ENCODE measurements around the gene CDC42BPB.

CDC42BPB gene

GRCh38 chr14:103019826-103020225 lies 37.5 kb downstream of the CDC42BPB start:
- DNase-seq (ENCODE audit: low read depth): no peak

DNA sequence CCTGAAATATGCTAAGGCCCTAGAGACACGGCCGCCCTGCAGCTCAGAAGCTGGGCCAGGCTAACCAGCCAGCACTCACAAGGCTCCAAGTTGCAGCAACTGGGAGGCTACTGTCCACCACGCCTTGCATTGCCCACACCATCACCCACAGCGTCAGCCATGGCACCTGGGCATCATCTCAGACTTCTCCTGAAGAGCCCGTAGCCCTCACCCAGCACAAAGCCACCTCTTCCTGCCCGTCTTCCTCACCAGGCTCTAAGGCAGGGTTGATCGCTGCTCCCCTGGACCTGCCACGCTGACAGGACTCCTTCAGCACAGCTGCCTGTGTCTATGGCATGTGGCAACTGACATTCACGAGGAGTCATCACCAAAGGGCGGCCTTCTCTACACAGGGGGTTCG lies 38.1 kb downstream of the CDC42BPB start:
- DNase-seq (ENCODE audit: low read depth): no peak

- no peak for DNase-seq (ENCODE audit: low read depth)
Observed at GRCh38 chr14:103016594-103016993, 40.8 kb downstream of the CDC42BPB start.

GRCh38 chr14:103016071-103016470 lies 41.3 kb downstream of the CDC42BPB start:
- DNase-seq (ENCODE audit: low read depth): no peak

DNA sequence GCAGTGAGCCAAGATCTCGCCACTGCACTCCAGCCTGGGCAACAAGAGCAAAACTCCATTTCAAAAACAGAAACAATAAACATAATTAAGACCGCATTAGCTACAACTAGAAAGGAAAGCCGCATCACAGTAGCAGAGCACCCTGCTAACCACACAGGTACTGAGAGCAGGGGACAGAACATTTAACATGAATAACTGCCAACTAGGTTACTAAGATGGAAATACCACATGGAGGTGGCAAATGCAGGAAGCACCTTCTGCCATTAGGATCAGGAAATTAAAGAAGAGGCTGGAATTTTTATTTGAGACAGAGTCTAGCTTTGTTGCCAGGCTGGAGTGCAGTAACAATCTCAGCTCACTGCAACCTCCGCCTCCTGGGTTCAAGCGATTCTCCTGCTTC lies 41.9 kb downstream of the CDC42BPB start:
- DNase-seq (ENCODE audit: low read depth): no peak

DNA sequence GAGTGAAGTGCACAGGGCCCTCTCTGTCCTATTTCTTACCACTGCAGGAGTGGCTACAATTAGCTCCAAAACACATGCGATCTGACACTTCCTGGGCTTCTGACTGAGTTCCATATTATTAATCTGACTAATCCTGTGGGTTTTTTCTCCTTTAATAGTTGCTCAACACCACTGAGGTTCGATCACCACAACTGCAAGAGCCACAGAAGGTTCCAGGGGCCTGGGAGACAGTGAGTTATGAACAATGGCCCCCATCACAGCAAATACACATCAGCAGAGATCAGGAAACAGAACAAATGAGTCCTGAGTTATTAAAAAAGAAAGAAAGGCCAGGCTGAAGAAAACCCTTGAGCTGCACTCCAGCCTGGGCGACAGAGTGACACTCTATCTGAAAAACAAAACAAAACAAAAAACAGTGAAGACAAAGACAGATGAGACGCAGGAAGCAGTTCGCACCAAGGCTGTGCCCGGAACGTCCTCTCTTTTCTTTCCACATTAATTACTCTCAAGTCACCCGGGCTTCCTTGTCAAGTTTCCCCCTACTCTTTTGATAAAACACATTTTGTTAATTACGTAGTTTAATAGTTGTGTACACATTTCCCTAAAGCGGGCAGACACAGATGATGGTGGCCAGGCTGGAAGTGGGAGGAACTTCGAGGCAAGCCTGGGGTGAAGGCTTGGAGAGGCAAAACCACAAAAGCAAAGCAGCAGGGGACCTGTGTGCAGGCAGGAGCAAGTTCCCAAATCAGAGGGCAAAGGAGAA lies 42.7 kb downstream of the CDC42BPB start:
- no peak for DNase-seq (ENCODE audit: low read depth)

DNA sequence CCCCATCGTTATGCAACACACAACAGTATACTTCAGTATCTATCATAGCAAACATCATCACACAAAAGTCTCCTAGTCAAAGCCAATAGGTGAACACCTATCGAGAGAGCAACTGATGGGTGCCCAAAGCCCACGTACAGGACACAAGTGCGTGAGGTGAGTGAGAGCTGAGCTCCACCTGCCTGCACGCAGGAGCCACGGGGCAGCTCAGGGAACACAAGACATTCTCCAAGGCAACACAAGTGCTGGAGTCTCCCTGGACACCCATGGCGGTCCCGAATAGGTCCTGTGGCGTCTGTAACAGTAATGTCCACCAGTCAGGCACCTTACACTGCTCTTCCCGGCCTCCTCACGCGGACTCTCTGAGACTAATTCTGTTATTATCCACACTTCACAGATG lies 44.3 kb downstream of the CDC42BPB start:
- no peak for DNase-seq (ENCODE audit: low read depth)

DNA sequence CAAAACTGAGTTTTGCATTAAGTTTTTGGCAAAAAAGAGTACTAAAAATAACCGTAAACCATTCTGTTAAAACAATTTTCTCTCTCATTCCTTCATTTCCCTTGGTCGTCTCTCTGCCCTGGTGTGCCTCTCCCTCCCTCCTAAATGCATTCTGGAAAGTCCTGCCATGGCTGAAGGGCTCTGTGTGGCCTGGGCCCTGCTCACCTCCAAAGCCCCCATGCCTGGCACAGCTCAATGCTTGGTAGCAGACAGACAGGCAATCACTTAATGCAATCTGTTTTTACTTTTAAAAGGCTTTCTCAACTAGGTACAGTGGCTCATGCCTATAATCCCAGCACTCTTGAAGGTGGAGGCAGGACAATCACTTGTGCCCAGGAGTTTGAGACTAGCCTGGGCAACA lies 47.8 kb downstream of the CDC42BPB start:
- DNase-seq (ENCODE audit: low read depth): no peak

GRCh38 chr14:103008768-103009357 lies 48.5 kb downstream of the CDC42BPB start:
- DNase-seq (ENCODE audit: low read depth): no peak

DNA sequence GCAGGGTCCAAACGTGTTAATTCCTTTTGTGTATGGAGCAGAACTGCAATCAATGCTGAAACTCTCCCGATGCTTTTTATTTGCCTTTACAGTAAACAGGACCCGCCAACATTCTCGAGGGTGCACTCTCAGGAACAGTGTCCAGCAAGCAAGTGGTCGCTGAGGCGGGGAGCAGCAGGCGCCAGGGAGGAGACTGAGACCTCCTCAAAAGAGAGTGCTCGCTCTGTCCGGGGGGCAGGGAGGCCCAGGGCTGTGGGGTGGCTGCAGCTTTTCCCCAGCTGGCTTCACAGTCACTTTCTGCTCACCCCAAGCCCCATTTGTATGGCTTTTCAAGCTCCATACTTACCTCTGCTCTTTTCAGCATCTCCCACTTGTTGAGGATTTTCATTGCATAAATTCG lies 49.2 kb downstream of the CDC42BPB start:
- no peak for DNase-seq (ENCODE audit: low read depth)

DNA sequence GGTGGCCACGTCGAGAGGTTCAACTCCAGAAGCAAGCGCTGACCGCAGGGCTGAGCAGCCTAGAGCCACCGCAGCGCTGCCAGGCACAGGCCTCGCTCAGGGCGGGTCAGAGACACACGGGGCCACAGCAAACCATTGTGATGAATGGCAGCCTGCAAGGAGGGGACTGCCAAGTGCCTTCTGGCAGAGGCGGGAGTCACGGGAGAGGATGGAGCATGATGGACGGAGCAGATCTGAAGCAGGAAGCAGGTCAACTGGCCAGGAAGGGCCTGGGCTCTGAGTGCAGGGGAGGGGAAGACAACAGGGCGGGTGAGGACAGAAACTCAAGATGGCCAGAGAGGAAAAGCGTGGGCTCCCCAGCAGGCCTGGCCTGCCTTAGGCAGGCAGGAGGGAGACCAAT lies 49.8 kb downstream of the CDC42BPB start:
- no peak for DNase-seq (ENCODE audit: low read depth)

DNA sequence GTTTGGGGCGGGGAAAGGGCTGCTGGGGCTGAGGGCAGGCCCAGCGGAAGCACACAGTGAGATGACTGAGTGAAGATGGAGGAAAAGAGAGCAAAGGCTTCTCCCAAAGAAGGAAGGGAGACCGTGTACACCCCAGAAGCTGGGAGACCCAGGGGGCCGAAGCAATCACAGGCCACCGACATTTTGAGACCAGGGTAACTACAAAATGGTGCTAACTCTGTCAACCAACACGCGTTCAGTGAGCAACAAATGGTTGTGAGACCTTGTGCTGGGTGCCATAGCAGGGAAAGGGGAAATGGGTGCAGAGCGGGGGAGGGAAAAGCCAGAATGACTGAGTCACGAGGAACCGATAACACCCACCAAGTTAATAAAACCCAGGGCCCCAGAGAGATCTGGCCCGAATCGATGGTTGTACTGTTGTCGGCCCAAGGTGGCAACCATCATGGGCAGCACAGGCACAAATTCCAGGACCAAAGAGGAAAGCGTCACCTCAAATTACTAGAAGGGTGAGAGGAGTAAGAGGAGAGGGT lies 50.3 kb downstream of the CDC42BPB start:
- no peak for DNase-seq (ENCODE audit: low read depth)

GRCh38 chr14:103006106-103006505 lies 51.2 kb downstream of the CDC42BPB start:
- DNase-seq (ENCODE audit: low read depth): no peak

- no peak for DNase-seq (ENCODE audit: low read depth)
Observed at GRCh38 chr14:103003850-103004249, 53.5 kb downstream of the CDC42BPB start.

DNA sequence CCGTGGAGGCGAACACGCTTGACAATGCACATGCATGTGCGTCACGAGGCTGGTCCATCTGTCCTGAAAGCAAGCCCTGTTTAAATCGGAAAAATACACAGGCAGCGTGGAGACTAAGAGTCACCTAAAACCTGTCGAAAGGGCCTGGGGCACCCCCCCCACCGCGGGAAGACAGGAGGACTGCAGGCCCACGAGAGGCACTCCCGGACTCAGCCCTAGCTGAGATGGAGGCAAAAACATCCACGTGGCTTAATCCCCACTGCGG lies 54.1 kb downstream of the CDC42BPB start:
- DNase-seq (ENCODE audit: low read depth): no peak

DNA sequence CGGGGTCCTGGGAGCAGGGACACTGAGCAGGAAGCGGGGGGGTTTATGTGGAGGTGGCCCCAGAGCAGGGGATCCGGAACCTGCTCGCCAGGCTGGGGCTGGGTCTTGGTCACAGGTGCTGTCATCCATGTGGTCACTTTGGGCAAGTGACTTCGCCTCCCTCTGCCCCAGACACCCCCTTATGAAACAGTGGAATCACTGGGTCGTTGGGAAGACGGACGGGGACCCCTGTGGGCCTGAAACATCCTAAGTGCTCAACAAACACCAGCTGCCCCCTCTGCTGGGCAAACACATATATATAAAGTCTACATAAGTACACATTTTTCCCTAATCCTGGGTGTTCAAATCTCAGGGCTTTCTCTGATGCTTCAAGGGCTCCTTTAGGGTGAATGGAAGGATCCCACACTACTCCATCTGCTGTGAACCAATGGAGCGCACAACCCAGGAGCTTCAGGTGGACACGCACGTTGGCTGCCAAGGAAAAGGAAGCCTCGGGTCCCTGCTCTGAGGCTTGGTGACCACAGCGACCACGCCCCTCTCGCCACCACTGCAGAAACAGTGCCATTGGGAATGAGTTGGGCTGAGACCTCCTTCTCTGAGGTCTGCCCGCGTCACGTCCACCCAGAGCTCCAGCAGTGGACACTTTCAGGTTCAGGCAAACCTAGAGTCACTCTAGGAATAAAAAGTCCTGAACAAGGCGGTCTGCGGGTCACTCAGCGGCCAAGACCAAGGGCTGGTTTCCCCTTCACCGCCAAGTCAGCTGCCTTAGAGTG lies 54.6 kb downstream of the CDC42BPB start:
- DNase-seq (ENCODE audit: low read depth): no peak

- DNase-seq (ENCODE audit: low read depth): no peak
Observed at GRCh38 chr14:103001651-103002396, 55.5 kb downstream of the CDC42BPB start.

DNA sequence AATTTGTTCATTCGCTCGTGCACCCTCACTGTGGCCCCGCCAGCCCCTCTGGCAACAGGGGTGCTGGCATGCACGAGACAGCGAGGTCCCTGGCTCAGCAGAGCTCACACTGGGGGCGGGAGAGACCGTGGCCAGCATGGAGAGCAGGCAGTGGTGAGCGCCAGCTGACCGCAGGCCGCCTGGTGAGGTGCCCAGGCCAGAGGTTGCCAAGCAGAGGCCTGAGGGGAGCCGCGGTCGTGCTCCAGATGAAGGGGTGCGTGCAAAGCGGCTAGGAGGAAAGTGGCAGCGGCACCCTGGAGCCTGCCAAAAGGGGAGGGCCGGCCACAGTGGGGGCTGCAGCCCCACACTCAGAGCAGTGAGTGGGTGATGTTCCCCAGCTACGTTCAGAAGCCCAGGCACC lies 56.1 kb downstream of the CDC42BPB start:
- DNase-seq (ENCODE audit: low read depth): no peak

- DNase-seq (ENCODE audit: low read depth): no peak
Observed at GRCh38 chr14:103000291-103000921, 56.9 kb downstream of the CDC42BPB start.

DNA sequence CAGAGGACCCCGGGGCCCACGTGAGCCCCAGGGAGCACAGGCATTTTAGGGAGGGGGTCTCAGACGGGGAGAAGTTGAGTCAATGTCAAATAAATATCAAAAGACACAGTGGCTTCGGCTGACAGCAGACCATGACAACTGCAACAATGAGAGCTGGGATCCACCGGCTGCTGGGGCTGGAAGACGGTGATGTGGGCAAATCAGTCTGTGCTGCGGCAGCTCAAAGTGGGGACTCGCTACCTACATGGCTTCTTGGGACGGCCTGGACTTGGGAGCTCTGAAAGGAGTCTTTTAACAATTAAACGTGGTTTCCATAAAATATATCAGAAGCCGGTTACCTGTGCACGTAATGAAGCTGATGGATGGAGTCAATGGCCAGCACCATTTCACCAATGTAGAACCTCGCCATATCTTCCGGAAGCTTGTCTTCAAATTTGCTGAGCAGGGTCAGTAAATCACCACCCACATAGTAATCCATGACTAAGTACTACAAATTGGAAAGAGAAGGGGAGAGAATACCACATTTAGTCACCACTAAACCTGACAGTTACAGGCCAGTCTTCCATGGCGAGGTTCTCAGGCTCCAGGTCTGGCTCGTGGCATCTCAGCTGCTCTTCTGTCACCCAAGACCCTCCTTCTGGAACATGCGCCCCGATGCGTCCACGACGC lies 58.0 kb downstream of the CDC42BPB start:
- no peak for DNase-seq (ENCODE audit: low read depth)

GRCh38 chr14:102998393-102998792 lies 59.0 kb downstream of the CDC42BPB start:
- DNase-seq (ENCODE audit: low read depth): no peak
